Inflammatory macrophage (primary cell): ENCODE measurements around the gene EPHA3.

ENCODE experiments used
- DNase-seq, 2 donors: peaks; one replicate each; pipeline ENCODE4 v3.0.0-alpha.2; 2020 to 2022

The EPHA3 gene

DNA sequence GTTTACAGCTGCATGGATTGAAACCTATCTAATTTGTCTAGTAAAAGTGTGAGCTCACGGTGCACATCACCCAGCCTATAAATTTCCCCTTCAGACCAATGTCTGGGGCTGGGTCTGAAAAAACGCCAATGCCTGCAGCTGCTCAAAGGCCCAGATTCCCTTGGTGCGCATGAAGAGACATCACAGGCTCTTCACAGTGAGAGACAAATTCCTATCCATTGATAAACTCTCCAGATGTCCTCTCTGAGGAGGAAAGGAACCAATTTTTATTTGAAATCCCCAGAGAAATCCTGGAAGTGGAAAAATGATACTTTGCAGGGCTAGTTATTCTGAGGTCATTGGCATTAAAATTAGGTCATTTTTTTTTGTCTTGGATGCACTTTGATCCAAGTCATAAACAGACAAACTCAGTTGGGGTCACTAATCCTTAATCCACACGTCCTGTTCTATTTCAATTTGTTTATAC, 360.5 kb downstream of the EPHA3 start:
- no peak for DNase-seq

DNA sequence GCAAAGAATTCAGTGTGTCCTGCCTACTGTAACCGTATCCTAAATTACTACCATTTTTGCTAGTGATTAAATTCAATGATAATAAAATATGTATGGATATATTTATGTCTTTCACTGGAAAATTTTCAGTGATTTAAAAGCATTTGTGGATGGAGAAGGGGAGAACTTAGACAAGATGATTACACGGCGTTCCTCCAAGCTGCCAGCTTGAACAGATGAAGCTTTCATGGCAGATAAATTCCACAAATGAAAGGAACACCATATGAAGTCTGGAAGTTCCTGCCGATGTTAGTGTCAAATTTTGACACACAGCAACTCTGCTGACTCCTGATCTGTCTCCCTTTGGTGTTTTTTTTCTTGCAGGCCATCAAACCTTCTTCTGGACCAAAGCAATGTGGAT, 364.7 kb downstream of the EPHA3 start:
- no peak for DNase-seq

DNA sequence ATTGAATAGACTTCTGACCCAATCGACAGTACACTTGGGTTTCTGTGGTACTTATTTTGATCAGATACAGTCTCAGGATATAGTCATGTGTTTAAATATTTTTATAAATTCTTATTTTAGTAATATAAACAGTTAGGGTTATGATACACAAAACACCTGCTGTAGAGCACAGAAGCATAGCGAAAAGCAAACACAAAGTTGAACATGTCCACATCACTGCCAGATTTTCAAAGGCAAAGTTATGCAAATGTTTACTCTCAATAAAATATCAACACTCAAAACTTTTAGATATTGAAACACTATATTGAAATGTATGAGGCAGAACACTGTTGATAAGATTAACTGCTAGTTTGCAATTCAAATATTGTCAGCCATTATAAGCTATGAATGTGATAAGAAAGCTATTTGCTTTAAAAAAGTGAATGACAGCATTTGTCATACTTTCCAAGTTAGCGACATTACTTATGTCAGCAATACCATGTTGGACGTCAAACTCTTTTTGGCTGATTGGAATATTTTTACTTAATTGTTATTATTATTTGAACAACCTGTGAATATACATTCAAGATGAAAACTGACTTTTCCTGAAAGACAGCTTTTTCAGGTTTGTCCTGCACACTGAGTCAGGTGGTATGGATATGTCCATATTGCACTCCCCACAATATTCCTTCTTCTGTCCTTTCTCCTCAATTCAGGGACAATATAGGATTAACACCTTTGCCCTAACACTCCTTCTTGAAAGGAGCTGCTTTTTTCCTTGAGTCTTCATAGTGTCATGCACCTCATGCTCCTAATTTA, 367.1 kb downstream of the EPHA3 start:
- no peak for DNase-seq

DNA sequence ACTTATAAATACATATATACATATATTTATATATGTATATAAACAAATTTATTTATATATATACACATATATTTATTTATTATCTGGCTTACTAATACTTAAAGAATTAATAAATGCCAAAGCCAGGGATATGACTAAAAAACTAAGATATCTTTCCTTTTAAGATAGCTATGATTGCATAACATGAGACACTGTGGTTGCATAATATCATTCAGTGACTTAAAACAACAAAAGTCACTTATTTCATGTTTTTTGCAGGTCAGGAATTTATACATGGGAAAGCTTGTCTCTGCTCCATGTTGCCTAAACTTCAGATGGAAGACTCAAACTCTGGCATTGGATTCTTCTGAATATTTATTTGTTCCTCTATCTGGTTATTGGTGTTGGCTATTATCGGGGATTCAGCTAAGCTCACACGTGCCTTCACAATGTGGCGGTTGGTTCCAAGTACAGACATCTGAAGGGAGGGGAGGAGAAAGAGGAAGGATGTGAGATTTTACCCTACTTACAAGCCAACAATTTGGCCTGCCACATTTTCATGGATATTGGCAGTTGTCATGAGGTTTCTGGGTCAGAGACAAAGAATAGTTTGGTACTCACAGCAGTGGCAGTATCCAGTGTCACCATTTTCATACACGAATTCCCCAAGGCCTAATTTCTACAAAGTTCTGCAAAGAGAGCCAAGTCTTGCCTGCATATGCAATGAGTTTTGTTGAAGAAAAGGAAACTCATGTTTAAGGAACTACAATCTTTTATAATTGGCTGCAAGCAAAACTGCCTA, 381.6 kb downstream of the EPHA3 start:
- no peak for DNase-seq

DNA sequence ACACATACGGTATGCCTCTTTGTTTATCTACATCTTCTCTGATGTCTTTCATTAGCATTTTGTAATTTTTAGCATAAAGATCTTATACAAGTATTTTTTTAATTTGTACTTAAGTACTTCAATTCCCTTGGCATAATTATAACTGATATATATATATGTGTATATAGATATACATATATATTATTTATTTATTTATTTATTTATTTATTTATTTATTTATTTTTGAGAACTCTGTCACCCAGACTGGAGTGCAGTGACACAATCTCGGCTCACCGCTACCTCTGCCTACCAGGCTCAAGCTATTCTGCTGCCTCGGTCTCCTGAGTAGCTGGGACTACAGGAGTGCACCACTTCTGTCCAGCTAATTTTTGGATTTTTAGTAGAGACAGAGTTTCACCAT, 382.7 kb downstream of the EPHA3 start:
- no peak for DNase-seq

DNA sequence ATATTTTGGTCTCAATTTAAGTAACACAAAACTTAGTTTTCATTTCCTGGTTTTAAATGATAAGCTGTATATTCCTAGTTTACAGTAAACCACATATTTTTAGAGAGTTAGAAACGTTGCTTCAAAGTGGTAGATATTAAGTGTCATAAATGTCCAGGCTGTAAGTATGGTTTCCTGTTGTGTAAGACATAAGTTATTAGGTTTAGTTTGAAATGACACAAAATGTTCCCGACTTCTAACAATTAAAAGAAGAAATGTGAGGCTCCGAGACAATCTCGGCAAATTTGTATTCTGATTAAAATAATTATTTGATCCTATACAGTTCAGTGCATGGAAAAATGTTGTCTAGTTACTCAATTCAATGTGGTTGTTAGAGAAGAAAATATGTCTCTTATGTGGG, 387.3 kb downstream of the EPHA3 start:
- DNase-seq: no peak

DNA sequence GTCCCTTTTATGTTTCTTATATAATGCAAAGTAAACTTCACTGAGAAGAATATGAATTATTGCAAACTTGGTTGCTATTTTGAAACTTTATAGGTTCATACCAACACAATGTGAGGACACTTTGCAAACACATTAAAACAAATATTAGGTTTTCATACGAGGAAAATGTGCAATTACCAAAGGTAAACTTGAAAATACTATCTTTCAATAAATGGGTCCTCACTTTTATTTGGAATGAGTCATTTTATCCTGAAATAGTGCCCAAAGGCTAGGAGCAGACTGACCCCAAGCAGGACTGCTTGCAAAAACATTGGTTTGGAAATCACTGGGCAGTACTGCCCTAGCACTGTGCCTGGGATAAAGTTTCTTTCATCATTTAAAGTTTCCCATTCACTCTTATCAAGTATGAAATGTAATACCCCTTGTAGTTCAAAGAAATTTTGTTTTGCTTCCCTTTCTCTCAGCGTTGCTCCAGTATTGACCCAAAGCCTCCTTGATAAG, 396.5 kb downstream of the EPHA3 start:
- DNase-seq: no peak

DNA sequence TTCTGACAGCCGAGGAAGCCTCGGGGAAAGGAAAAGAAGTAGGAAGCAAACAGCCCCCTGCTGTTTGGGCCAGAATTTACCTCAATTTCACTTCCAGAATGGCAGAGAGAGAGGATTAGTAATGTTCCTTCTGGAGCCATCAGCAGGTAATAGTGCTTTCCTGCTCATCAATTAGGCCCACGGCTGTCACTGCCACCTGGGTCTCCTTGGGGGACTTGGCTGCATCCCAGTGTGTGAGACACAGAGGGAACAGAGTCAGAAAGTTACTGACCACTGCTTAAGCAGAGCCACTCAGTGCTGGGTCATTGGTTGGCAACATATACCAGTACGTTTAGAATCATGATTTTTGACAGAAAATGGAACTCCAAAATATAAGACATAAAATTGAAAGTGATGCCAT, 397.0 kb downstream of the EPHA3 start:
- DNase-seq: no peak

DNA sequence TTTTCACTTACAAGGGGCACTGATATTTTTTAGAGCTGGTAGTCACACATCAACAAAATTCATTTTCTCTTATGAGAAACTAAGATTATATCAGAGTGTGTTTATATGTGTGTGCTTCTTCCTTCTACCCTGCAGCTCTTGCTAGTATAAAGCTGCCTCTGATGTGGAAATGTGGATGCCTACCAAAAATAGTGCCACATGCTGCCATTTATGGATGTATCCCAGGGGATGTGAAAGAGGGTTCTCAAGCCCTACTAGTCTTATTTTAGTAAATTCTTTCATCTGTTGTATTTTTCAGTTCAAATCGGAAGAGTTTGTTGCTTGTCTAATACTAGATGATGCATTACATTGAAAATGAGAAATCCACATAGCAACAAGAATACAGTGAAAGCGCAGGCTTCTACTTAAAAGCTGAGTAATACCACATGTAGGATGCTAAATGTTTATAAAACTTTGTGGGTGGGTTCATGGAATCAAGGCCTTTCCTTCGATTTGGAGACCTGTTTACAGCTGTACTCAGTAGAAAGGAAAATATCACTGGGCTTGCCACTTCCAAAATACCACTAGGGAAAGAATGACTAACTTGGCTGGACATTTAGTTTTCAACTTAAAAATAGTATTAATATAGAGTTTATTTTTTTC, 399.2 kb downstream of the EPHA3 start:
- DNase-seq: no peak

DNA sequence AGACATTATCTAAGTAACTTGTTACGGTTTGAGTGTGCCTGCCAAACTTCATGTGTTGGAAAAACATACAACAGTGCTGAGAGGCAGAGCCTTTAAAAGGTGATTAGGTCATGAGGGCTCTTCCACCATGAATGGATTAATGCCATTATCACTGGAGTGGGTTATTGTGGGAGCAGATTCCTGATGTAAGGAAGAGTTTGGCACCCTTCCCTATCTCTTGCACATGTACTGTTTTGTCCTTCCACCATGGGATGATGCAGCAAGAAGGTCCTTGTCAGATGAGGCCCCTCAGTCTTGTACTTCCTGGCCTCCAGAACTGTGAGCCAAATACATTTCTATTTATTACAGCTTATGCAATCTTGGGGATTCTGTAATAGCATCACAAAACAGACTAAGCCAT, 413.9 kb downstream of the EPHA3 start:
- no peak for DNase-seq

DNA sequence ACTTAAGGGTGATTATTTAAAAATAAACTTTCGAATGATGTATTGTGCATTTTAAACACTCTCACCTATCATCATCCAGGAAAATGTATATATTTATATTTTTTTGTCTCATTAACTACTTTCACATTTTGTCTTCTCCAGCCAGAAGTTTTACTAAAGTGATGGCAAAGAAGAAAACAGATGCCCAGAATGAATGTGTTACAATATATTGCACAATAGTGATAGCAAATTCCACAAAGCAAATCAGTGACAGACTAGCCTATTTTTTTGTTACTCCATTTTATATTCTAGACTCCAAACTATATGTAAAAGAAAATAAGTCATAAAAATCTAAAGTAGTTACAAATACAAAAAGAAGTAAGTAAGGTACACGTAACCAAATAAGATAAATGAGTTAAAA, 414.7 kb downstream of the EPHA3 start:
- DNase-seq: no peak

DNA sequence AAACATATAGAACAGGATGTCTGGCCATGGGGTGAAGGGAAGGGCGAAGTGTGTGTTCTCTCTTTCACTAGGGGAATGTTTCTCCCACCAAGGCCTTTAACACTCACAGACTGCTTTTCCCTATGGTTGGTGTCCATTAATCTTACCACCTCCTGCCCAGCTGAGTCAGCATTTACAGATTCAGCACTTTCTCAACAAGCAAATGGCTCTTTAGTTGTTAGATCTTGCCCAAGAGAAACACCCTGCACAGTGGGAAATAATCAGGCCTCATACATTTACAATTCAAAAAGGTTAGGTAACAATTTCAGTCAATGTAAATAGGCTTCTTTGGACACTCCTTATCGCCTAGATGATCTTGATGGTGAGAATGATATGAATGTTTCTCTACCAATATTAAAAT, 418.2 kb downstream of the EPHA3 start:
- no peak for DNase-seq

DNA sequence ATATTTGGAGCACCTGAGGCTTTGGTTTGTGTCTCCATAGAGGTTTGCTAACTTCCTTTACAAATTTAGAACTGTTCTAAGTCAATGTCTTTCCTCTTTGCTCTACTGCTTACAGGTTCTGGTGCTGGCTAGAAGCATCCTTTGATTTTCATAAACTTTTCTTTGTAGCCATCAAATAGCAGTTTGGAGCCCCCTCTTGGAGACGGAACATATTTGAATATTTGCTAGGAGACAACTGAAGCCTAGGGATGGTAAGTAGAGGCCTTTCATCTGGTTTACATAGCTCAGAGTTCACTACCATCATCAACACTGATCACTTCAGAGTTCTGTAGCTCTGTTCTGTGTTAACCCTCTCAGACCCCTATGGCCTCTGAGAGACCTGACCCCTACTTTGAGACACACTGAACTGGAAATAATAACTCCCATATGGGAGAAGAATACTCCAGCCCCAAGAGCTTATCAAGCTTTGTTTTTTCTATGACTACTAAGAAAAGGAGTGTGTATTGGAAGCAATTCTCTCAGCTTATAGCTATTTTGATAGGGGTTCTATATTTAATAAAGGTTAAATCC, 420.4 kb downstream of the EPHA3 start:
- no peak for DNase-seq
